Kidney (tissue), 14 donors: Measurements from ENCODE around the gene SNRNP70. TPM values are rescaled to one million over a fixed set of nuclear protein-coding genes. Genes with fewer than 3 reads are reported as not detected.
A peak's percentile ranks its signal among the peaks of the same experiment; 100 is the strongest.

ENCODE experiments used
- DNase-seq, 5 donors: peaks; one replicate each; pipeline ENCODE4 v3.0.0-alpha.2; 2013 to 2020
- FAIRE-seq: peaks from 2 replicates; lab custom pipeline; 2012; peaks lifted over from hg19 to GRCh38; lab: Jason Lieb, UNC
- H3K27ac ChIP-seq, 2 donors: one replicate each; pipeline ENCODE4 v1.7.0; 2013; ENCODE audit warnings: low read depth in 2 of 2, low read length in 2 of 2, inconsistent platforms in 1 of 2
- H3K27me3 ChIP-seq: one replicate; pipeline ENCODE4 v1.7.1; 2013; ENCODE audit warnings: low read length, inconsistent platforms; ENCODE audit not compliant: control insufficient read depth, insufficient read depth
- H3K36me3 ChIP-seq, 3 donors: one replicate each; pipeline versions ENCODE4 v1.7.0 to v1.7.1; 2013; ENCODE audit warnings: low read length in 3 of 3, control low read depth in 1 of 3, inconsistent platforms in 1 of 3; ENCODE audit not compliant: insufficient read depth in 3 of 3, control insufficient read depth in 2 of 3
- H3K4me1 ChIP-seq, 3 donors: one replicate each; pipeline versions ENCODE4 v1.7.0 to v1.7.1; 2013; ENCODE audit warnings: low read length in 3 of 3, inconsistent platforms in 1 of 3, low read depth in 1 of 3; ENCODE audit not compliant: control insufficient read depth in 2 of 3, insufficient read depth in 2 of 3
- H3K4me3 ChIP-seq, 3 donors: one replicate each; pipeline versions ENCODE4 v1.7.0 to v1.8.1; 2013; ENCODE audit warnings: low read length in 3 of 3, control low read depth in 1 of 3, inconsistent platforms in 1 of 3
- H3K9ac ChIP-seq, 3 donors: one replicate each; pipeline versions ENCODE4 v1.7.0 to v1.7.1; 2013; ENCODE audit warnings: low read length in 3 of 3, control low read depth in 1 of 3, inconsistent platforms in 1 of 3
- H3K9me3 ChIP-seq, 3 donors: one replicate each; pipeline versions ENCODE4 v1.7.0 to v1.7.1; 2013; ENCODE audit warnings: low read length in 3 of 3, control low read depth in 1 of 3, inconsistent platforms in 1 of 3; ENCODE audit not compliant: control insufficient read depth in 2 of 3, insufficient read depth in 1 of 3
- CTCF ChIP-seq: IDR thresholded peaks from 3 replicates; pipeline ENCODE4 v1.5.1; 2012; ENCODE audit warnings: mild to moderate bottlenecking, moderate library complexity, borderline replicate concordance; ENCODE audit not compliant: insufficient read depth; ENCODE audit errors: extremely low read depth
- intact Hi-C: fragments of 100-400 bp; cut with DNase I; formaldehyde crosslinking; loops from one replicate; pipeline ENCODE4 v1.11.1; 2022
- polyA plus RNA-seq: library from polyadenylated mRNA; stranded (reverse); fragments of 350-450 nt; fragmentation: Illumina TruSeq; extraction: RNeasy Lipid Tissue Mini Kit (QIAGEN cat#74804); gene quantifications from one replicate; pipeline ENCODE4 v1.2.3, GENCODE V29; 2014; ENCODE audit warnings: low read depth, low replicate concordance; ENCODE audit not compliant: insufficient read depth
- total RNA-seq: library from RNA; stranded (reverse); fragmentation: NEBNext Ultra II Directional; extraction: Animal tissue kit (Norgen Biotek cat#: 25700); gene quantifications from one replicate; pipeline ENCODE4 v1.2.1, GENCODE V29; 2021
- donor health status: control.
- donor health status: control.
- donor health status: control.
- donor health status: control.
- donor health status: control.
- donor health status: DM: yes; HTN: yes; CAD: no.
- donor health status: Normal renal cell carcinoma (clear cell type).

SNRNP70 gene
- total and polyA plus RNA-seq, 2 donors from 2014 or later, result 144 to 203 TPM

GRCh38 chr19:49129238-49129583 lies 44.0 kb downstream of the SNRNP70 start:
- H3K9me3 ChIP-seq, result no peaks in the 10 kb centered on the region
- no peak overlapping the region for H3K27ac ChIP-seq
- H3K36me3 ChIP-seq, result no peaks in the 10 kb centered on the region
- DNase-seq (peak in 2 of 5 donors; percentile 68 to 76), FAIRE-seq (no peak)
- H3K4me3 ChIP-seq, result no peak overlapping the region
- intact Hi-C loops, result no loop called here
- H3K9ac ChIP-seq, result no peak overlapping the region
- H3K27me3 ChIP-seq, result no peaks in the 10 kb centered on the region
- peaks cover 0 to 13% (median 0%) of the 10 kb centered on the region in 3 donors for H3K4me1 ChIP-seq
- TF ChIP-seq CTCF, result no peak

DNA sequence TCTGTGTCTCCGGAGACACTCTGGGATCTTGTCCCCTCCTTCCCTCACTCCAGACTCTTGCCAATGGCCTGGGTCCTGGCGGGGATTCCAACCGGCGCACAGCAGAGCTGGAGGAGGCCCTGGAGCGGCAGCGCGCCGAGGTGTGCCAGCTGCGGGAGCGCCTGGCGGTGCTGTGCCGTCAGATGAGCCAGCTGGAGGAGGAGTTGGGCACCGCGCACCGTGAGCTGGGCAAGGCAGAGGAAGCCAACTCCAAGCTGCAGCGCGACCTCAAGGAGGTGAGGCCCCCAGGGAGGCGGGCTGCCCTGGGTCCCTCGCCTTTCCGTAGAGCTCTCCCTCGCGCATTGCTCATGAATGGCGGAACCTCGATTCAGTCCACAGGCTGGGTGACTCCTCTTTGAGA lies 45.1 kb downstream of the SNRNP70 start:
- no peaks in the 10 kb centered on the region for H3K36me3 ChIP-seq
- DNase-seq, result peak in 1 of 5 donors; percentile 72
- no peak overlapping the region for H3K27ac ChIP-seq
- no peaks in the 10 kb centered on the region for H3K9me3 ChIP-seq
- no peak for TF ChIP-seq CTCF
- intact Hi-C loops, result no loop called here
- H3K27me3 ChIP-seq, result no peaks in the 10 kb centered on the region
- FAIRE-seq, result no peak
- no peak overlapping the region for H3K4me3 ChIP-seq
- H3K9ac ChIP-seq, result no peak overlapping the region
- peaks cover 0 to 15% (median 0%) of the 10 kb centered on the region in 3 donors for H3K4me1 ChIP-seq

GRCh38 chr19:49132974-49133609 lies 47.8 kb downstream of the SNRNP70 start:
- no peak overlapping the region for H3K9ac ChIP-seq
- no peaks in the 10 kb centered on the region for H3K36me3 ChIP-seq
- TF ChIP-seq CTCF, result no peak
- no peaks in the 10 kb centered on the region for H3K27me3 ChIP-seq
- peaks cover 0 to 11% (median 0%) of the 10 kb centered on the region in 3 donors for H3K4me1 ChIP-seq
- intact Hi-C loops, result no loop called here
- no peaks in the 10 kb centered on the region for H3K9me3 ChIP-seq
- FAIRE-seq, result no peak
- H3K27ac ChIP-seq, result peak overlapping the region in 1 of 2 donors; percentile 47
- DNase-seq, result peak in 3 of 5 donors; percentile 37 to 77 (median 47)
- peak overlapping the region in 2 of 3 donors; percentile 7 to 21 for H3K4me3 ChIP-seq
